K562 (cell line): Measurements from ENCODE around the gene RHD. TPM values are rescaled to one million over a fixed set of nuclear protein-coding genes. Genes with fewer than 3 reads are reported as not detected.

ENCODE experiments used
- ARNT ChIP-seq, 2 experiments: fragments of 450-650 bp; IDR thresholded peaks; 2 replicates each; pipeline ENCODE4 v1.6.1; 2016; ENCODE audit warnings: mild to moderate bottlenecking in 1 of 2
- CAMTA2 ChIP-seq: fragments of 250-450 bp; sonication (Bioruptor Pico); conservative IDR thresholded peaks from 2 replicates; pipeline ENCODE4 v1.5.1; 2022
- CREBBP ChIP-seq: IDR thresholded peaks from one replicate; pipeline ENCODE4 v1.6.1; 2012; ENCODE audit warnings: low read depth, mild to moderate bottlenecking, control low read depth, inconsistent platforms, low read length
- CTBP1 ChIP-seq: fragments of 450-650 bp; IDR thresholded peaks from 2 replicates; pipeline ENCODE4 v1.6.1; 2016; ENCODE audit warnings: borderline replicate concordance
- EP300 ChIP-seq: IDR thresholded peaks from 2 replicates; pipeline ENCODE4 v1.6.1; 2012; ENCODE audit warnings: low read length, improper control_type of control experiment
- ESRRA ChIP-seq: fragments of 450-650 bp; IDR thresholded peaks from 2 replicates; pipeline ENCODE4 v1.6.1; 2014; ENCODE audit warnings: low read depth, mild to moderate bottlenecking, moderate library complexity, borderline replicate concordance
- HEY1 ChIP-seq: fragments of 250-450 bp; sonication (Bioruptor Pico); IDR thresholded peaks from 2 replicates; pipeline ENCODE4 v1.5.0; 2020; ENCODE audit warnings: mild to moderate bottlenecking, moderate library complexity, borderline replicate concordance
- MTA2 ChIP-seq: fragments of 450-650 bp; IDR thresholded peaks from 2 replicates; pipeline ENCODE4 v1.6.1; 2016; ENCODE audit warnings: low read depth
- NCOA2 ChIP-seq, 2 experiments: fragments of 450-650 bp; IDR thresholded peaks; 2 replicates each; pipeline ENCODE4 v1.6.1; 2018; ENCODE audit warnings: mild to moderate bottlenecking in 2 of 2, moderate library complexity in 1 of 2; ENCODE audit not compliant: partially characterized antibody in 2 of 2
- NONO ChIP-seq, 2 experiments: fragments of 200-400 bp in 1 of 2; fragments of 450-650 bp in 1 of 2; formaldehyde crosslinking in 1 of 2; IDR thresholded peaks; 2 replicates each; pipeline ENCODE4 v1.6.1; 2017; ENCODE audit warnings: low read depth in 2 of 2, mild to moderate bottlenecking in 2 of 2, moderate library complexity in 2 of 2, low read length in 1 of 2
- POLR2G ChIP-seq: fragments of 200-400 bp; formaldehyde crosslinking; IDR thresholded peaks from 2 replicates; pipeline ENCODE4 v1.6.1; 2017; ENCODE audit warnings: low read depth, mild to moderate bottlenecking, antibody characterized with exemption, low read length, moderate library complexity
- RBM17 ChIP-seq: fragments of 200-400 bp; formaldehyde crosslinking; IDR thresholded peaks from 2 replicates; pipeline ENCODE4 v1.6.1; 2017; ENCODE audit warnings: low read depth, mild to moderate bottlenecking, low read length, borderline replicate concordance
- SIN3A ChIP-seq, 2 experiments: fragments of 150-350 bp in 1 of 2; IDR thresholded peaks; 2 replicates each; pipeline ENCODE4 v1.6.1; 2011 to 2016; ENCODE audit warnings: borderline replicate concordance in 2 of 2, low read depth in 2 of 2, low read length in 2 of 2, mild to moderate bottlenecking in 2 of 2, moderate library complexity in 2 of 2; ENCODE audit not compliant: control insufficient read depth in 1 of 2
- SNRNP70 ChIP-seq: fragments of 200-400 bp; formaldehyde crosslinking; optimal IDR thresholded peaks from 2 replicates; pipeline ENCODE3; 2017; ENCODE audit warnings: low read depth, low read length
- TAF15 ChIP-seq: fragments of 200-400 bp; formaldehyde crosslinking; IDR thresholded peaks from 2 replicates; pipeline ENCODE4 v1.6.1; 2017; ENCODE audit warnings: mild to moderate bottlenecking, low read depth, low read length, moderate library complexity
- TBL1XR1 ChIP-seq, 2 experiments: IDR thresholded peaks; 2 replicates each; pipeline ENCODE4 v1.6.1; 2012; ENCODE audit warnings: improper control_type of control experiment in 2 of 2, low read length in 2 of 2, mild to moderate bottlenecking in 1 of 2
- ZNF165 ChIP-seq: fragments of 250-450 bp; sonication (Bioruptor Pico); IDR thresholded peaks from 2 replicates; pipeline ENCODE4 v1.4.0; 2020; ENCODE audit warnings: borderline replicate concordance
- ZNF212 ChIP-seq: fragments of 450-650 bp; formaldehyde crosslinking; IDR thresholded peaks from 2 replicates; pipeline ENCODE4 v1.4.0; 2020; ENCODE audit warnings: mild to moderate bottlenecking
- ZNF239 ChIP-seq: fragments of 250-450 bp; sonication (Bioruptor Pico); IDR thresholded peaks from 2 replicates; pipeline ENCODE4 v1.4.0; 2020; ENCODE audit warnings: mild to moderate bottlenecking
- ZNF3 ChIP-seq: fragments of 250-450 bp; sonication (Bioruptor Pico); IDR thresholded peaks from 2 replicates; pipeline ENCODE4 v1.5.0; 2021; ENCODE audit warnings: mild to moderate bottlenecking, moderate library complexity
- polyA plus RNA-seq, 8 experiments: library from polyadenylated mRNA; depleted of rRNA in 4 of 8; stranded (reverse) in 5 of 8; unstranded in 3 of 8; fragments of >200 nt; fragmentation: Nextera tagmentation in 2 of 8; fragmentation: Illumina TruSeq in 1 of 8; extraction: Ambion mirVana in 2 of 8; extraction: Trizol in 1 of 8; gene quantifications; 2 replicates each; pipeline versions ENCODE4 v1.2.1 to v1.2.3, GENCODE V29; 2011 to 2014; ENCODE audit warnings: inconsistent platforms in 1 of 8, missing spikeins in 1 of 8
- total RNA-seq, 7 experiments: library from RNA; depleted of rRNA in 6 of 7; stranded (reverse); fragments of >200 nt in 6 of 7; fragmentation: Illumina TruSeq in 2 of 7; extraction: Trizol in 2 of 7; gene quantifications; 2 replicates each; pipeline versions ENCODE4 v1.2.1 to v1.2.3, GENCODE V29; 2011 to 2021; ENCODE audit warnings: low replicate concordance in 1 of 7
- TF ChIP-seq, protein P1 (sequence below): conservative IDR thresholded peaks from 2 replicates; pipeline ENCODE4 v1.6.1; 2011; ENCODE audit warnings: low read depth, mild to moderate bottlenecking, low read length; ENCODE audit not compliant: control insufficient read depth
- TF ChIP-seq, protein P2 (sequence below): fragments of 250-450 bp; sonication (Bioruptor Pico); IDR thresholded peaks from 2 replicates; pipeline ENCODE4 v1.8.0; 2022; ENCODE audit warnings: inconsistent platforms, mild to moderate bottlenecking, moderate library complexity, borderline replicate concordance
- TF ChIP-seq, protein P3 (sequence below): sonication (generic); formaldehyde crosslinking; IDR thresholded peaks from 2 replicates; pipeline ENCODE4 v1.8.0; 2022; ENCODE audit warnings: mild to moderate bottlenecking, missing genetic modification reagents

Gene RHD
- total and polyA plus RNA-seq, 9 of the 15 experiments (the other 6 are each of a cell fraction or from before 2014, with no cell fraction given): 8.8 to 32.4 (median 15.0) TPM

DNA sequence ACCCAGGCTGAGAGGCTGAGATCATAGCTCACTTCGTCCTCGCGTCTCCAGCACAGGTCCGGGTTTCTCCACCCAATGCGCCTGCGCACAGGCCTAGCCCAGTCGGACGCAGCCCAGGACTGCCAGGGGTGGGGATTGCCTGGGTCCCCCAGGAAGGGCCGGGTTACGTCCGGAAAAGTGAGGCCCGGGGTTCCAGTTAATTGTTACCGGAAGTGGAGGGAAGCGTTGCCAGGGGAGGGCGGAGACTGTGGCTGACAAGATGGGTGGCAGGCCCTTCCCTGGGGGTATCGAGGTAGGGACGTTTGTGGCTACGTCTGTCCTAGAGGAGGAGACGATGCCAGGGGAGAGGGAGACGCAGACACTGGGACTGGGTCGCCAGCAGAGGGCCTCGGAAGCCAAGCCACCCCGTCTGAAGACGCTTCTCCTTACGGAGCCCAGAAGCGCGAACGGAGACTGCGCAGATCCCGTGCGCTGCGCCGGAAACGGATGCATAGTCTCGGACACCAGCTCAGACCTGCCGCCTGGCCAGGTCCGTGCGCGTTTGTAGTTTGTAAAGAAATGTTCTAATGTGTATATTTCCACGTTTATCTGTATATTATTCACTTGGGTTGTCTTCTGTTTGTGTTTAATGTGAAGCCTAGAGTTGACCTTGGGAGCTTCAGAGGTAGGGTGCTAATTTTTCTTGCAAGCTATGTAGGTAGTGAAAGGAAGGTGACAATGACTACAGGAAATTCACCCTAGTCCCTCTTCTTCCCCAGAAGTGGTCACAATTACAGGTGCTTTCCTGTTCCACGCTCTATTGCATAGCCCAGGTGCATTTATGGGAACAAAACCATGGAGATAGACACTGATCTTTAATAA is 32.4 kb upstream of the RHD start (continued):
- TF ChIP-seq, protein P1, sequence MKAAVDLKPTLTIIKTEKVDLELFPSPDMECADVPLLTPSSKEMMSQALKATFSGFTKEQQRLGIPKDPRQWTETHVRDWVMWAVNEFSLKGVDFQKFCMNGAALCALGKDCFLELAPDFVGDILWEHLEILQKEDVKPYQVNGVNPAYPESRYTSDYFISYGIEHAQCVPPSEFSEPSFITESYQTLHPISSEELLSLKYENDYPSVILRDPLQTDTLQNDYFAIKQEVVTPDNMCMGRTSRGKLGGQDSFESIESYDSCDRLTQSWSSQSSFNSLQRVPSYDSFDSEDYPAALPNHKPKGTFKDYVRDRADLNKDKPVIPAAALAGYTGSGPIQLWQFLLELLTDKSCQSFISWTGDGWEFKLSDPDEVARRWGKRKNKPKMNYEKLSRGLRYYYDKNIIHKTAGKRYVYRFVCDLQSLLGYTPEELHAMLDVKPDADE: no peak
- TF ChIP-seq TAF15: no peak; the same call in 1 of the 2 replicates
- TF ChIP-seq ARNT (IDR thresholded peaks at IDR 0.05): no peak; a peak in 1 of 4 replicates
- no peak for TF ChIP-seq SNRNP70
- 0 out of 4 replicates have a peak, but pooled peaks of 1 of the 2 experiments have one; percentile 36 for TF ChIP-seq SIN3A (IDR thresholded peaks at IDR 0.05; ENCODE audit: borderline replicate concordance in 2 of 2, control insufficient read depth in 1 of 2, low read depth in 2 of 2, low read length in 2 of 2)
- TF ChIP-seq, protein P2, sequence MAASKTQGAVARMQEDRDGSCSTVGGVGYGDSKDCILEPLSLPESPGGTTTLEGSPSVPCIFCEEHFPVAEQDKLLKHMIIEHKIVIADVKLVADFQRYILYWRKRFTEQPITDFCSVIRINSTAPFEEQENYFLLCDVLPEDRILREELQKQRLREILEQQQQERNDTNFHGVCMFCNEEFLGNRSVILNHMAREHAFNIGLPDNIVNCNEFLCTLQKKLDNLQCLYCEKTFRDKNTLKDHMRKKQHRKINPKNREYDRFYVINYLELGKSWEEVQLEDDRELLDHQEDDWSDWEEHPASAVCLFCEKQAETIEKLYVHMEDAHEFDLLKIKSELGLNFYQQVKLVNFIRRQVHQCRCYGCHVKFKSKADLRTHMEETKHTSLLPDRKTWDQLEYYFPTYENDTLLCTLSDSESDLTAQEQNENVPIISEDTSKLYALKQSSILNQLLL (CRISPR knock-in tag): no peak
- TF ChIP-seq ZNF212 (CRISPR knock-in tag): peak; percentile 59; the same call in 1 of the 2 replicates
- TF ChIP-seq RBM17: no peak
- TF ChIP-seq TBL1XR1 (IDR thresholded peaks at IDR 0.05; ENCODE audit: low read length in 2 of 2): peak in 1 of 2 experiments; percentile 63; a peak in 2 of 4 replicates
- TF ChIP-seq POLR2G: peak; percentile 87
- TF ChIP-seq MTA2: peak; percentile 52
- peak; percentile 74 for TF ChIP-seq ESRRA
- TF ChIP-seq NONO (IDR thresholded peaks at IDR 0.05; ENCODE audit: low read depth in 2 of 2, low read length in 1 of 2): no peak; a peak in 2 of 4 replicates
- TF ChIP-seq HEY1: no peak
- 0 out of 2 replicates have a peak, but pooled peaks have one; percentile 48 for TF ChIP-seq ZNF165 (CRISPR knock-in tag)
- TF ChIP-seq, protein P3, sequence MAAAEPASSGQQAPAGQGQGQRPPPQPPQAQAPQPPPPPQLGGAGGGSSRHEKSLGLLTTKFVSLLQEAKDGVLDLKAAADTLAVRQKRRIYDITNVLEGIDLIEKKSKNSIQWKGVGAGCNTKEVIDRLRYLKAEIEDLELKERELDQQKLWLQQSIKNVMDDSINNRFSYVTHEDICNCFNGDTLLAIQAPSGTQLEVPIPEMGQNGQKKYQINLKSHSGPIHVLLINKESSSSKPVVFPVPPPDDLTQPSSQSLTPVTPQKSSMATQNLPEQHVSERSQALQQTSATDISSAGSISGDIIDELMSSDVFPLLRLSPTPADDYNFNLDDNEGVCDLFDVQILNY: peak; percentile 60; the same call in 1 of the 2 replicates
- peak; percentile 29; the same call in 1 of the 2 replicates for TF ChIP-seq ZNF239 (CRISPR knock-in tag)
- no peak for TF ChIP-seq NCOA2 (IDR thresholded peaks at IDR 0.05; ENCODE audit: partially characterized antibody in 2 of 2)
- peak; percentile 49; the same call in 1 of the 2 replicates for TF ChIP-seq EP300
- TF ChIP-seq CAMTA2 (CRISPR knock-in tag): peak; percentile 92
- no peak for TF ChIP-seq ZNF3 (CRISPR knock-in tag)
- TF ChIP-seq CREBBP: no peak
- TF ChIP-seq CTBP1: peak; percentile 93
